Activated CD4-positive, alpha-beta T cell treated with anti-CD3 and anti-CD28 coated beads, Interleukin-2, amount 50 U/mL, for 1 hour (primary cell): Measurements from ENCODE around the gene MBP.

Experiments used
- DNase-seq: peaks from one replicate; pipeline ENCODE4 v3.0.0-alpha.2; 2020

Gene MBP

GRCh38 chr18:77078690-77079070 lies 53.9 kb downstream of the MBP start:
- no peak for DNase-seq

- DNase-seq, result no peak
Measured at GRCh38 chr18:77077941-77078689, 54.5 kb downstream of the MBP start.

- DNase-seq, result no peak
Measured at GRCh38 chr18:77077401-77077800, 55.2 kb downstream of the MBP start.

GRCh38 chr18:77076111-77076510 lies 56.5 kb downstream of the MBP start:
- DNase-seq, result no peak

- no peak for DNase-seq
Measured at GRCh38 chr18:77074431-77074830, 58.2 kb downstream of the MBP start.

- no peak for DNase-seq
Measured at GRCh38 chr18:77073336-77074093, 59.1 kb downstream of the MBP start.

- no peak for DNase-seq
Measured at GRCh38 chr18:77072566-77072965, 60.0 kb downstream of the MBP start.

GRCh38 chr18:77071711-77072292 lies 60.8 kb downstream of the MBP start:
- DNase-seq, result peak; percentile 74

- DNase-seq, result no peak
Measured at GRCh38 chr18:77071061-77071460, 61.5 kb downstream of the MBP start.

GRCh38 chr18:77070627-77071026 lies 62.0 kb downstream of the MBP start:
- DNase-seq, result no peak

GRCh38 chr18:77069931-77070330 lies 62.7 kb downstream of the MBP start:
- peak; percentile 51 for DNase-seq

GRCh38 chr18:77069482-77069881 lies 63.1 kb downstream of the MBP start:
- DNase-seq, result no peak

GRCh38 chr18:77068321-77069312 lies 64.0 kb downstream of the MBP start:
- DNase-seq, result peak; percentile 50

GRCh38 chr18:77067291-77068061 lies 65.1 kb downstream of the MBP start:
- DNase-seq, result peak; percentile 63

- DNase-seq, result no peak
Measured at GRCh38 chr18:77066689-77067088, 65.9 kb downstream of the MBP start.

GRCh38 chr18:77066101-77066500 lies 66.5 kb downstream of the MBP start:
- no peak for DNase-seq

GRCh38 chr18:77065221-77065981 lies 67.2 kb downstream of the MBP start:
- DNase-seq, result peak; percentile 55

GRCh38 chr18:77063260-77063659 lies 69.3 kb downstream of the MBP start:
- DNase-seq, result peak; percentile 67

- peak; percentile 62 for DNase-seq
Measured at GRCh38 chr18:77062518-77063003, 70.0 kb downstream of the MBP start.

GRCh38 chr18:77061946-77062517 lies 70.6 kb downstream of the MBP start:
- DNase-seq, result no peak
